ENCODE measurements around the gene ALG13. TPM values are rescaled to one million over a fixed set of nuclear protein-coding genes. Genes with fewer than 3 reads are reported as not detected.
"Not testable (repeated sequence)": the region's sequence is repeated elsewhere in the genome, so short reads cannot be mapped to it uniquely, and the experiment has no call there.

The ALG13 gene
- total RNA-seq, 2 donors from 2014 or later, result 38.6 to 77.2 TPM

DNA sequence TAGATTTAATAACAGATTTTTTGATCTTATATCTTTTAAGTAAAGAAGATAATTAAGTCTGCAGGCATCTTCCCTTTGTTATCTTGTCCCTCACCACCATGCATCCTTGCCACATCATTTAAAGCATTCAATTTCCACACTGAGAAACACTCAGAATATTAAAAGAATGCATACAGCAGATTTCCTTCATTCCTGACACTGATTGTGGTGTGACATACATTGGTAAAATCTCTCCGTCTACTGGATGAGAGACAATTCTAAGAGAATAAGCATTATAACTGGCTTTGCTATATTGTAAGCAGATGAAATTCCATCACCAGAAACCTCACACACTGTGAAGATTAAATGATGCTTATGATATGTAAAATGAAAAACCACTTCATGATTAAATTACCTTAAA lies 97.6 kb downstream of the ALG13 start:
- no peaks in the 10 kb centered on the region for H3K36me3 Mint-ChIP-seq (ENCODE audit: low read depth)
- H3K9me3 Mint-ChIP-seq, result no peaks in the 10 kb centered on the region
- no peaks in the 10 kb centered on the region for H3K4me1 ChIP-seq (ENCODE audit: control insufficient read depth, insufficient read depth, low read length)
- H3K27ac Mint-ChIP-seq, result no peak overlapping the region
- no peaks in the 10 kb centered on the region for H3K9me3 ChIP-seq (ENCODE audit: control insufficient read depth, low read length)
- TF ChIP-seq, protein P1, sequence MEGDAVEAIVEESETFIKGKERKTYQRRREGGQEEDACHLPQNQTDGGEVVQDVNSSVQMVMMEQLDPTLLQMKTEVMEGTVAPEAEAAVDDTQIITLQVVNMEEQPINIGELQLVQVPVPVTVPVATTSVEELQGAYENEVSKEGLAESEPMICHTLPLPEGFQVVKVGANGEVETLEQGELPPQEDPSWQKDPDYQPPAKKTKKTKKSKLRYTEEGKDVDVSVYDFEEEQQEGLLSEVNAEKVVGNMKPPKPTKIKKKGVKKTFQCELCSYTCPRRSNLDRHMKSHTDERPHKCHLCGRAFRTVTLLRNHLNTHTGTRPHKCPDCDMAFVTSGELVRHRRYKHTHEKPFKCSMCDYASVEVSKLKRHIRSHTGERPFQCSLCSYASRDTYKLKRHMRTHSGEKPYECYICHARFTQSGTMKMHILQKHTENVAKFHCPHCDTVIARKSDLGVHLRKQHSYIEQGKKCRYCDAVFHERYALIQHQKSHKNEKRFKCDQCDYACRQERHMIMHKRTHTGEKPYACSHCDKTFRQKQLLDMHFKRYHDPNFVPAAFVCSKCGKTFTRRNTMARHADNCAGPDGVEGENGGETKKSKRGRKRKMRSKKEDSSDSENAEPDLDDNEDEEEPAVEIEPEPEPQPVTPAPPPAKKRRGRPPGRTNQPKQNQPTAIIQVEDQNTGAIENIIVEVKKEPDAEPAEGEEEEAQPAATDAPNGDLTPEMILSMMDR (conservative IDR thresholded peaks at IDR 0.05), result no peak
- no peak overlapping the region for H3K4me3 ChIP-seq (ENCODE audit: low read length)
- WGBS, 2 experiments (ENCODE audit: insufficient coverage in 1 of 2, insufficient read length in 1 of 2), result 100% methylated on average over 1 of the region's 1 CpG; no CpG with 5 or more reads in 1 of the 2 experiments
- no peaks in the 10 kb centered on the region for H3K36me3 ChIP-seq (ENCODE audit: control insufficient read depth, insufficient read depth, low read length)
- H3K27me3 Mint-ChIP-seq (ENCODE audit: insufficient read depth), result peaks cover 7% of the 10 kb centered on the region
- H3K4me1 Mint-ChIP-seq, result no peaks in the 10 kb centered on the region
- H3K4me3 Mint-ChIP-seq, result no peak overlapping the region
- no peaks in the 10 kb centered on the region for H3K27me3 ChIP-seq (ENCODE audit: control insufficient read depth, insufficient read depth, low read length, poor library complexity, severe bottlenecking)
- no peak for DNase-seq
- no peak overlapping the region for H3K9ac ChIP-seq (ENCODE audit: extremely low read depth, low read length, poor library complexity, severe bottlenecking)
- no peak overlapping the region for H3K27ac ChIP-seq (ENCODE audit: low read depth, low read length)

DNA sequence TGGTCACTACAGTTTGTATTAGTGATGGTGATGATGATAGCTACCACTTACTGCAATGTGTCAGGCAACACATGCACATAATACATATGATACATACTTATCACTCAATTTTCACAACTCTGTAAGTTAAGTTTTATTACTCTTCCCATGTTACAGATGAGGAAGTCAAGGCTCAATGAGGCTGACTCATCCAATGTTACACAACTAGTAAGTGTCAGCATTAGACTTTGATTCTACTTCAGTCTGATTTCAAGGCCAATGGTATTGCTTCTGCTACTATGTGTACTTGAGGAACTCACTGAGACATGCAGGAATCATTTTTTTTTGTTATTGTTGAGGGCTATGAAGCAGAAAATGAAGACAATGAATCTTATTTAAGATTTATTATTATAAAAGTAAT lies 98.6 kb downstream of the ALG13 start:
- DNase-seq, result no peak
- H3K4me1 Mint-ChIP-seq, result no peaks in the 10 kb centered on the region
- H3K4me3 ChIP-seq (ENCODE audit: low read length), result no peak overlapping the region
- peaks cover 7% of the 10 kb centered on the region for H3K27me3 Mint-ChIP-seq (ENCODE audit: insufficient read depth)
- H3K27ac Mint-ChIP-seq, result no peak overlapping the region
- H3K9me3 Mint-ChIP-seq, result peaks cover 3% of the 10 kb centered on the region
- no peaks in the 10 kb centered on the region for H3K27me3 ChIP-seq (ENCODE audit: control insufficient read depth, insufficient read depth, low read length, poor library complexity, severe bottlenecking)
- H3K9me3 ChIP-seq (ENCODE audit: control insufficient read depth, low read length), result no peaks in the 10 kb centered on the region
- H3K4me3 Mint-ChIP-seq, result no peak overlapping the region
- H3K36me3 Mint-ChIP-seq (ENCODE audit: low read depth), result no peaks in the 10 kb centered on the region
- H3K27ac ChIP-seq (ENCODE audit: low read depth, low read length), result no peak overlapping the region
- TF ChIP-seq, protein P1 (conservative IDR thresholded peaks at IDR 0.05), result no peak
- no peak overlapping the region for H3K9ac ChIP-seq (ENCODE audit: extremely low read depth, low read length, poor library complexity, severe bottlenecking)
- no peaks in the 10 kb centered on the region for H3K36me3 ChIP-seq (ENCODE audit: control insufficient read depth, insufficient read depth, low read length)
- H3K4me1 ChIP-seq (ENCODE audit: control insufficient read depth, insufficient read depth, low read length), result no peaks in the 10 kb centered on the region

DNA sequence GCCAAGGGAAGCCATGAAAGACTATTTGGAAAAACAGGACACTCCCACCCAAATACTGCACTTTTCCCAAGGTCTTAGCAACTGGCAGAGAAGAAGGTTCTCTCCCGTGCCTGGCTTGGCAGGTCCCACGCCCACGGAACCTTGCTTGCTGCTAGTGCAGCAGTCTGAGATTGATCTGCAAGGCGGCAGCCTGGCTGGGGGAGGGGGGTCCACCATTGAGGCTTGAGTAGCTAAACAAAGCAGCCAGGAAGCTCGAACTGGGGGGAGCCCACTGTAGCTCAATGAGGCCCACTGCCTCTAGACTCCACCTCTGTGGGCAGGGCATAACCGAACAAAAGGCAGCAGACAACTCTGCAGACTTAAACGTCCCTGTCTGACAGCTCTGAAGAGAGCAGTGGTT lies 103.7 kb downstream of the ALG13 start:
- 87% methylated on average over 7 of the region's 7 CpGs; no CpG with 5 or more reads in 1 of the 2 experiments for WGBS, 2 experiments (ENCODE audit: insufficient coverage in 1 of 2, insufficient read length in 1 of 2)
- Histone ChIP-seq H3K4me3 (ENCODE audit: low read length) (no peak overlapping the region), H3K27ac (ENCODE audit: low read depth, low read length) (no peak overlapping the region), H3K9ac (ENCODE audit: extremely low read depth, low read length, poor library complexity, severe bottlenecking) (no peak overlapping the region), H3K9me3 (ENCODE audit: control insufficient read depth, low read length) (no peaks in the 10 kb centered on the region), H3K27me3 (ENCODE audit: control insufficient read depth, insufficient read depth, low read length, poor library complexity, severe bottlenecking) (no peaks in the 10 kb centered on the region), H3K36me3 (ENCODE audit: control insufficient read depth, insufficient read depth, low read length) (no peaks in the 10 kb centered on the region), H3K4me1 (ENCODE audit: control insufficient read depth, insufficient read depth, low read length) (no peaks in the 10 kb centered on the region)
- H3K36me3 Mint-ChIP-seq (ENCODE audit: low read depth), result no peaks in the 10 kb centered on the region
- no peak overlapping the region for H3K27ac Mint-ChIP-seq
- H3K27me3 Mint-ChIP-seq (ENCODE audit: insufficient read depth), result peaks cover 10% of the 10 kb centered on the region
- no peak overlapping the region for H3K4me3 Mint-ChIP-seq
- H3K4me1 Mint-ChIP-seq, result no peaks in the 10 kb centered on the region
- DNase-seq, result no peak
- peaks cover 45% of the 10 kb centered on the region for H3K9me3 Mint-ChIP-seq
- TF ChIP-seq, protein P1 (conservative IDR thresholded peaks at IDR 0.05), result no peak

DNA sequence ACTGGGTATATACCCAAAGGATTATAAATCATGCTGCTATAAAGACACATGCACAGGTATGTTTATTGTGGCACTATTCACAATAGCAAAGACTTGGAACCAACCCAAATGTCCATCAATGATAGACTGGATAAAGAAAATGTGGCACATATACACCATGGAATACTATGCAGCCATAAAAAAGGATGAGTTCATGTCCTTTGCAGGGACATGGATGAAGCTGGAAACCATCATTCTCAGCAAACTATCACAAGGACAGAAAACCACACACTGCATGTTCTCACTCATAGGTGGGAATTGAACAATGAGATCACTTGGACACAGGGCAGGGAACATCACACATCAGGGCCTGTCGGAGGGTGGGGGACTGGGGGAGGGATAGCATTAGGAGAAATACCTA lies 109.1 kb downstream of the ALG13 start:
- H3K4me1 Mint-ChIP-seq; H3K36me3 Mint-ChIP-seq (ENCODE audit: low read depth); H3K9me3 ChIP-seq (ENCODE audit: control insufficient read depth, low read length); H3K4me3 ChIP-seq (ENCODE audit: low read length); H3K27ac Mint-ChIP-seq; H3K4me3 Mint-ChIP-seq; H3K9ac ChIP-seq (ENCODE audit: extremely low read depth, low read length, poor library complexity, severe bottlenecking); H3K4me1 ChIP-seq (ENCODE audit: control insufficient read depth, insufficient read depth, low read length); DNase-seq; H3K27ac ChIP-seq (ENCODE audit: low read depth, low read length); H3K36me3 ChIP-seq (ENCODE audit: control insufficient read depth, insufficient read depth, low read length); H3K27me3 ChIP-seq (ENCODE audit: control insufficient read depth, insufficient read depth, low read length, poor library complexity, severe bottlenecking): not testable (repeated sequence)
- peaks cover 46% of the 10 kb centered on the region for H3K9me3 Mint-ChIP-seq
- WGBS, 2 experiments (ENCODE audit: insufficient coverage in 1 of 2, insufficient read length in 1 of 2), result 100% methylated on average over 1 of the region's 1 CpG; no CpG with 5 or more reads in 1 of the 2 experiments
- H3K27me3 Mint-ChIP-seq (ENCODE audit: insufficient read depth), result peaks cover 12% of the 10 kb centered on the region

All from endodermal cell (in vitro differentiated cells).